ENCODE results near the gene GHDC.
"Not testable (repeated sequence)": the region's sequence is repeated elsewhere in the genome, so short reads cannot be mapped to it uniquely, and the experiment has no call there.

GHDC gene, protein sequence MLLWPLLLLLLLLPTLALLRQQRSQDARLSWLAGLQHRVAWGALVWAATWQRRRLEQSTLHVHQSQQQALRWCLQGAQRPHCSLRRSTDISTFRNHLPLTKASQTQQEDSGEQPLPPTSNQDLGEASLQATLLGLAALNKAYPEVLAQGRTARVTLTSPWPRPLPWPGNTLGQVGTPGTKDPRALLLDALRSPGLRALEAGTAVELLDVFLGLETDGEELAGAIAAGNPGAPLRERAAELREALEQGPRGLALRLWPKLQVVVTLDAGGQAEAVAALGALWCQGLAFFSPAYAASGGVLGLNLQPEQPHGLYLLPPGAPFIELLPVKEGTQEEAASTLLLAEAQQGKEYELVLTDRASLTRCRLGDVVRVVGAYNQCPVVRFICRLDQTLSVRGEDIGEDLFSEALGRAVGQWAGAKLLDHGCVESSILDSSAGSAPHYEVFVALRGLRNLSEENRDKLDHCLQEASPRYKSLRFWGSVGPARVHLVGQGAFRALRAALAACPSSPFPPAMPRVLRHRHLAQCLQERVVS

GRCh38 chr17:42193969-42194899 is at the start of gene GHDC:
Gene GHDC (minus strand): TSS chr17:42194494. CDS start chr17:42193581, 913 bp downstream.
- peak; percentile 70 for DNase-seq

DNA sequence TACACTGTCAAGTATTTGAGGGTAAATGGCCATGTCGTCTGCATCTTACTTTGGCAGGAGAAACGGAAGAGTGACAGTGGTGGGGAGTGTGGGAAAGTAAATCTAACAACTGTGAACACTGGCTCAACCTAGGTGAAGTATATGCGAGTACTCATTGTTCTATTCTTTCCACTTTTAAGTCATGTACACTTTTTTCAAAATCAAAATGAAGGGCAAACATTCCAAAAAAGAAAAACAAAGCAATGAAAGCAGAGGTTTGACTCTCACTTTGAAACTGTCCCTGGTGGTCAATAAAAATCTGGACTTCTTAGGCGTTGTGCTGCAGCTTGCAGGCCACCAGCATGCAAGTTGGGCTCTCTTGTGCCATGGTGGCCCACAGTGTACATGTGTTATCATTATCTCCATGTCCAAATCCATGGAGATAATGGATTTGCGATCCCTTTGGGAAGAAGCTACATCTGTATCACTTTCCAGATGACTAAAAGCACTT is 49.2 kb upstream of the GHDC start:
- DNase-seq: no peak

DNA sequence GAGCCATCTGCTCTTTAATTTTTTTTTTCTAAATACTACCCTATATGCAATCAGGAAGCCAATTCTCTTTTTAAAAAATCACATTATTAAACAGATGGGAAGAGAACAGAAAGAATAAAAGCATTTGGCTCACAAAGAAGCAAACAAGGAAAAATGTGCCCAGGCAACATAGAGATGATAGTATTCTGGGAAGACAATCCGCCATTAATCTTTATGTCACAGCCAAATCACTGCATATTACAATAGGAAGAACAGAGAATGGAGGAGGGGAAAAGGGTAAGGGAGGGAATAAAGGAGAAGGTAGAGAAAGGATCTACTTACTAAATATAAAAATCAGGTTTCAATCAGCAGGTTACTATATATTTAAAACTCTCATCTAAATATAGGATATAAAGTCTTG is 47.6 kb upstream of the GHDC start:
- no peak for DNase-seq

- not testable (repeated sequence) for DNase-seq
Observed at GRCh38 chr17:42240863-42241262, 46.6 kb upstream of the GHDC start.

- no peak for DNase-seq
Observed at GRCh38 chr17:42240201-42240600, 45.9 kb upstream of the GHDC start.

DNA sequence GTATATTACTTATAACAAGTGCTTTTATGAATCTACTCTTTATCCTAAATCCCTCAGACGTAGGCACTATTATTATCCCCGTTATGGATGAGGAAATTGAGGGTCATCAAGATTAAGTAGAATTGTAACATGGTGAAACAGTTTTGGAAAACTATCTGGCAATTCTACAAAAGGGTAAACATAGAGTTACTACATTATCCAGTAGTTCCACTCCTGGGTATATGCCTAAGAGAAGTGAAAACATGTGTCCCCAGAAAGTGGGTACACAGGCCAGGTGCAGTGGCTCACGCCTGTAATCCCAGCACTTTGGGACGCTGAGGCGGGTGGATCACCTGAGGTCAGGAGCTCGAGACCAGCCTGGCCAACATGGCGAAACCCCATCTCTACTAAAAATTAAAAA is 45.3 kb upstream of the GHDC start:
- not testable (repeated sequence) for DNase-seq

- no peak for DNase-seq
Observed at GRCh38 chr17:42236760-42237159, 42.5 kb upstream of the GHDC start.

DNA sequence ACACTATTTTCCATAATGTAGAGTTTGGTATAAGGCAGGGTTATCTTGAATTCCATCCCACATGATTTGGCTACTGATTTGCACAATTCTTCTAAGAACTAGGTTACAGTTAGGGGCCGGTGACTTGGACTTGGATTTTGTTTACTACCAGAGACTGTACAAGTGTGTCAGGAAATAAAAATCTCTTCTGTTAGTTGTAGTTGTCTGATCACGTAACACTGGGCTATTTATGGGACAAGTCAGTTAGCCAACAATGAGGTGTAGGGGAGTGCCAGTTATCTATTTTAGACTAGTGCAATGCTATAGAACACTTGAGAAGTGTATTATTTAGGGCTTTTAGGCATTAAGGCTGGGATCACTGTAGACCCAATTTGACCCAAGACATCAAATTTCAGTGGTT is 39.7 kb upstream of the GHDC start:
- DNase-seq: no peak

- DNase-seq: no peak
Observed at GRCh38 chr17:42233156-42233555, 38.9 kb upstream of the GHDC start.

DNA sequence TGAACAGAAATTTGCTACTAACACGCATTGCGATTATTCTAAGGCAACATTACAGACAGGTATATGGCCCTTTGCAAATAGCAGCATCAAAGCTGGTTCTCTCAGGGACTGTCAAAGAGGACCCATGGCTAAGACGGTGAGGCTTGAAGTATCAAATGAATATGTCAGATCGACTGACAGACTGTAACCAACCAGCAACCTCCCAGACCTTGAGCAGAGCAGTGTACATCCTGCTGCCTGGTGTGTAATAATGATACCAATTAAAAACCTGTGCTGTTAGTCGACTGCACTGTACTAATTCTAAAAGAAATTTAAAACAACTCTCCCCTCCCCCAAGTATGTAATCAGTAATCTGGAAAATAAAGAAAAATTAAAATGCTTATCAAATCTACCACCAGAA is 35.9 kb upstream of the GHDC start:
- no peak for DNase-seq

DNA sequence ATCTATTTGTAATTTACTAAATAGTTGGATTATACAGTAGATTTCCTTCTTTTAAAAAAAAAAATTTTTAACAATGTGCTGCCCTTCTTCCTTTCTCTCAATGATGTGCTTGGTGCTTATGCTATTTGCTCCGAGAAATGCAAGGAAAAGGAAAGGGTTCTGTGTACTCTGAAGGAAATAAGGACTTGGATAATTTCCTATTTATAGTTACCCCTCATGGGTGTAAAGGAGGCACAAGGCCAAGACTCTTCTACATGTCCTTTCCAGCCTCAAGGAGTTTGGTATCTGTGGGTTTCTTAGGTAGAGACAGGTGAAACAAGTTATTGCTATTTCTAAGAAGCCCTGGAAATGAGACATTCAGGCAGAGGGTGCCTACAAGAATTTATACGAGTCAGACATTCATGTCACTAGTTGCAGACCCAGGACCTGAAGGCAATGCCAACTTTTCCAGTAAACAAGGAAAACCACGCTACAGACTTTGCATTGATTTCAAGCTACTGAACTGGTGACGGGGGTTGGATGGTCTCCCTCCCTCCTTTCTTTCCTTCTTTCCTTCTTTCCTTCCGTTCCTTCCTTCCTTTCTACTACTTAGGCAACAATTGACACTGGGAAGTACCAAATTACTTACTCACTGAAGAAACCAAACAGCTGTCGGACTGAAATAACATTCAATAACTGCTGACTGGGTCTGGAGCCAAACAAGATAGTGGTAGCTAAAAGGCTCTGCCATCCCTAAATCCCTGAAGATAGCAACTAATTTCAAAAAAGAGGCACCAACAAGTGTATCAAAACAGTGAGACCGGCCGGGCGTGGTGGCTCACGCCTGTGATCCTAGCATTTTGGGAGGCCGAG is 33.8 kb upstream of the GHDC start:
- no peak for DNase-seq

DNA sequence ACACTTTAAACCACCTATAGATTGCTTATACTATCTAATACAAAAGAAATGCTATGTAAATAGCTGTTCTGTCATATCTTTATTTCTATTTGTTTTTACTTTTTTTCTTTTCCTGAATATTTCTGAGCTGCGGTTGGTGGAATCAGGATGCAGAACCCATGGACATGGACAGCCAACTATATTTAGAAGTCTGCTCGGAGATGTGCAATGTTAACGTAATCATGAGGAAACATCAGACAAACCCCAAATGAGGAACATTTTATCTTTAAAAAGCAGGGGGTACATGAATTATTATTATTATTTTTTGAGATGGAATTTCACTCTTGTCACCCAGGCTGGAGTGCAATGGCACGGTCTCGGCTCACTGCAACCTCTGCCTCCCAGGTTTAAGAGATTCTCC is 31.4 kb upstream of the GHDC start:
- DNase-seq: no peak

GRCh38 chr17:42224651-42225050 is 30.4 kb upstream of the GHDC start:
- no peak for DNase-seq

GRCh38 chr17:42221886-42222745 is 27.8 kb upstream of the GHDC start:
- peak; percentile 23 for DNase-seq

- not testable (repeated sequence) for DNase-seq
Observed at GRCh38 chr17:42219280-42219679, 25.0 kb upstream of the GHDC start.

GRCh38 chr17:42214156-42214555 is 19.9 kb upstream of the GHDC start:
- DNase-seq: no peak

- no peak for DNase-seq
Observed at GRCh38 chr17:42212382-42212781, 18.1 kb upstream of the GHDC start.

DNA sequence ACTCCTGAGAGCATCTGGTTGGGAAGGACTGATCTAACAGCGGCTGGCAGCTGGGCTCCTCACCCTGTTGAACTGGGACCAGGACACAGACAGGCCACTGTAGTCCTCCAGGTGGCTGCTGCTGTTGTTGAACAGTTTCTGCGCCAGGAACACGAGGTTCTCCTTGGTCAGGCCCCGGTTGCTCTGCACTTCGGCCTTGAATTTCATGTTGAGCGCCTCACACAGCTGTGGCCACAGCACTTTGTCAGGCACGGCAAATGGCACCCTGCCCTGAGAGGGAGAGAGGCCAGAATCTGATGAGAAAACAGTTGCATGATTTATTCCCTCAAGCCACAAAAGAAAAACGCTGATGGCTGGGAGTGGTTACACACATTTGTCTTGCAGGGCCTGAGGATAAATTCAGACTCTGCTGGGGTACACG is 17.6 kb upstream of the GHDC start:
- DNase-seq: not testable (repeated sequence)

DNA sequence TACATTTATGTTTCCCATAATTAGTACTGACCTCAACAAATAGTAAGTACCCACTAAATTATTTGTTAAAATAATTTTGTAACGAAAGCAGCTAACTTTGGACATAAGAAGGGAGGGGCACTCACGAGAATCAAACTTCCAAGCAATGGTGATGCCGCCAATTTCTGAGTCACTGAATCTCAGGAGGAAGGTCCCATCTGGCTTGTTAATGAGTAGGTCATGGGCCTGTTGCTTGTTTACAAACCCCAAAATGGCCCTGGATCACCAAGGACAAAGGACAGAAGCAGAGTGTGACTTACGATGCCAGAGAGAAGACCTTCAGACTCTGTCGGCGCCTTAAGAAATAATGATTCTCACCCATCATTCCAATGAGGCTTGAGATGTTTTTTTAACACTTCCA is 15.8 kb upstream of the GHDC start:
- DNase-seq: no peak

- DNase-seq: not testable (repeated sequence)
Observed at GRCh38 chr17:42206153-42206612, 11.9 kb upstream of the GHDC start.

DNA sequence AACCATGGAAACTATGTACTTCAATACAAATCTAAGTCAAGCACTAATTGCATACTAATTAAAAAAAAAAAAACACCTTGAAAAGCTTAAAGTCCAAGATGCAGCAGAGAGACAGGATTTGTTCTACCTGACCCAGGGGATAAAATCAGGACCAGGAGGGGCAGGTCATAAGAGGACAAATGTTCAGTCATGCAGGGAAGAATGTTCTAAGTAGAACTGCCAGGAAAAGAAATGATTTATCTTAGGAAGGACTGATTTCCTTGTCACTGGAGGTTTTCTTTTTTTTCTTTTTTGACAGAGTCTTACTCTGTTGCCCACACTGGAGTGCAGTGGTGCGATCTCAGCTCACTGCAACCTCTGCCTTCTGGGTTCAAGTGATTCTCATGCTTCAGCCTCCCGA is 9.1 kb upstream of the GHDC start:
- no peak for DNase-seq

Measured in activated effector memory CD4-positive, alpha-beta T cell treated with Interleukin-2 at 50 U/mL for 16 hours (primary cell).